ENCODE data around the gene SLC17A2. TPM values are rescaled to one million over a fixed set of nuclear protein-coding genes. Genes with fewer than 3 reads are reported as not detected.

SLC17A2 gene
- polyA plus RNA-seq, 1 donor = not detected

- no peak for DNase-seq (ENCODE audit: low read depth)
These were observed 8.8 kb downstream of the SLC17A2 start for GRCh38 chr6:25921525-25922203.

GRCh38 chr6:25919657-25920056 lies 10.8 kb downstream of the SLC17A2 start:
- DNase-seq (ENCODE audit: low read depth) = no peak

GRCh38 chr6:25918083-25918683 lies 12.3 kb downstream of the SLC17A2 start:
- DNase-seq (ENCODE audit: low read depth) = no peak

GRCh38 chr6:25916789-25917490 lies 13.6 kb downstream of the SLC17A2 start:
- no peak for DNase-seq (ENCODE audit: low read depth)

- no peak for DNase-seq (ENCODE audit: low read depth)
These were observed 14.2 kb downstream of the SLC17A2 start for GRCh38 chr6:25916330-25916729.

- DNase-seq (ENCODE audit: low read depth) = no peak
These were observed 16.8 kb downstream of the SLC17A2 start for GRCh38 chr6:25913741-25914140.

GRCh38 chr6:25911351-25911750 lies 19.1 kb downstream of the SLC17A2 start:
- DNase-seq (ENCODE audit: low read depth) = no peak

- DNase-seq (ENCODE audit: low read depth) = no peak
These were observed 22.9 kb downstream of the SLC17A2 start for GRCh38 chr6:25907475-25908014.

GRCh38 chr6:25903467-25904099 lies 26.9 kb downstream of the SLC17A2 start:
- DNase-seq (ENCODE audit: low read depth) = no peak

- DNase-seq (ENCODE audit: low read depth) = no peak
These were observed 28.4 kb downstream of the SLC17A2 start for GRCh38 chr6:25902071-25902470.

GRCh38 chr6:25900843-25901242 lies 29.6 kb downstream of the SLC17A2 start:
- no peak for DNase-seq (ENCODE audit: low read depth)

- DNase-seq (ENCODE audit: low read depth) = no peak
These were observed 30.7 kb downstream of the SLC17A2 start for GRCh38 chr6:25899580-25900408.

GRCh38 chr6:25899123-25899522 lies 31.4 kb downstream of the SLC17A2 start:
- no peak for DNase-seq (ENCODE audit: low read depth)

GRCh38 chr6:25898289-25898977 lies 32.1 kb downstream of the SLC17A2 start:
- no peak for DNase-seq (ENCODE audit: low read depth)

- no peak for DNase-seq (ENCODE audit: low read depth)
These were observed 34.2 kb downstream of the SLC17A2 start for GRCh38 chr6:25896252-25896651.

GRCh38 chr6:25895771-25896170 lies 34.7 kb downstream of the SLC17A2 start:
- DNase-seq (ENCODE audit: low read depth) = no peak

- no peak for DNase-seq (ENCODE audit: low read depth)
These were observed 36.7 kb downstream of the SLC17A2 start for GRCh38 chr6:25893778-25894177.

GRCh38 chr6:25892877-25893276 lies 37.6 kb downstream of the SLC17A2 start:
- DNase-seq (ENCODE audit: low read depth) = no peak

GRCh38 chr6:25889877-25890853 lies 40.3 kb downstream of the SLC17A2 start:
- DNase-seq (ENCODE audit: low read depth) = peak; percentile 13

All from forelimb muscle (tissue), 1 donor.